GM12891 (cell line): ENCODE data around the gene RBBP8NL.

ENCODE experiments used
- DNase-seq: peaks from one replicate; pipeline ENCODE4 v3.0.0; 2011; ENCODE audit warnings: low spot score; ENCODE audit not compliant: insufficient read length
- FAIRE-seq: peaks from 2 replicates; lab custom pipeline; 2011; peaks lifted over from hg19 to GRCh38; lab: Jason Lieb, UNC
- PAX5 ChIP-seq: IDR thresholded peaks from 2 replicates; pipeline ENCODE4 v1.6.1; 2011; ENCODE audit warnings: low read length, moderate library complexity, mild to moderate bottlenecking; ENCODE audit not compliant: insufficient read depth, severe bottlenecking
- POLR2A ChIP-seq: IDR thresholded peaks from 2 replicates; pipeline ENCODE4 v1.6.1; 2011; ENCODE audit warnings: low read depth, low read length, control low read depth
- POLR2AphosphoS5 ChIP-seq: IDR thresholded peaks from 2 replicates; pipeline ENCODE4 v1.6.1; 2011; ENCODE audit warnings: low read depth, low read length, control low read depth
- POU2F2 ChIP-seq: IDR thresholded peaks from 2 replicates; pipeline ENCODE4 v1.6.1; 2011; ENCODE audit warnings: low read depth, mild to moderate bottlenecking, control low read depth, low read length, moderate library complexity
- SPI1 ChIP-seq: IDR thresholded peaks from 2 replicates; pipeline ENCODE4 v1.6.1; 2011; ENCODE audit warnings: low read depth, low read length, control low read depth
- TAF1 ChIP-seq: IDR thresholded peaks from 2 replicates; pipeline ENCODE4 v1.6.1; 2011; ENCODE audit warnings: low read depth, low read length, control low read depth

The RBBP8NL gene

DNA sequence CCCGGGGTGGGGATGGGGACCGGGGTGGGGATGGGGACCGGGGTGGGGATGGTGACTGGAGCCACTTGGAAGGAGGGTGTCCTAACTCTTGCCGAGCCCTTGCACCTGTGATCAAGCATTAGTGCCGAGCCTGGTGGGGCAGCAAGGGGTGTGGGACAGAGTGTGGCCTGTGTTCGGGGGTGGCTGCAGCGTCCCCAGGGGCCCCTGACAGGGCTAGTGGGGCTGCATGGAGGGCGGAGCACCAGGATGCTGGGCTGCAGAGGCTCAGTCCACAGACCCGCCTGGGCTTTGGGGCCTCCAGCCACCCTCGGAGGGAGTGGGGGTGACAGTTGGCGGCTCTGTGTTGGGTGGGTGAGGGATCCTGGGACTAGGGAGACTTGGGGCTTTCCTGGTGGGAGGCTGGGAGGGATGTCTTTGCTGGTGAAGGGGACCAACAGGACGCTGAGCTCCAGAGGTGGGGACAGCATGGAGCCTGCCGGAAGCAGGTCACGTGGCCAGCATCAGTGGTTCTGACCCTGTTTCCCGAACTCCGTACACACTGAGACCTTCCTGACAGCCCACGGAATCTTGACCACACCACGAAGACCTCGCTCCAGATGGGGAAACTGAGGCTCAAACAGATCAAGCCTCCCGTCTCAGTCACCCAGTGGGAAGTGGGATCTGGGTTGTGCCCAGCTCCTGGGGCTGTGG is 4.6 kb downstream of the RBBP8NL start:
- no peak for FAIRE-seq
- no peak for DNase-seq
- TF ChIP-seq SPI1, result no peak
- no peak for TF ChIP-seq POU2F2
- TF ChIP-seq POLR2A, result no peak
- TF ChIP-seq TAF1, result no peak

DNA sequence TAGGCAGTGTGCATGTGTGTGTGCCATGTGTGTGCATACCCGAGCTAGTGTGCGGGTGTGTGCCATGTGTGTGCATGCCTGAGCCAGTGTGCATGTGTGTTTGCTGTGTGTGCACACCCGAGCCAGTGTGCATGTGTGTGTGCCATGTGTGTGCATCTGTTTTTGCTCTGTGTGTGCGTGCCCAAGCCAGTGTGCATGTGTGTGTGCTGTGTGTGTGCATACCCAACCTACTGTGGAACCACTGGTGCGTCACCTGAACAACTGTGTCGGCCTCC is 5.7 kb downstream of the RBBP8NL start:
- no peak for TF ChIP-seq POLR2AphosphoS5
- TF ChIP-seq TAF1, result no peak
- DNase-seq, result no peak
- no peak for FAIRE-seq

DNA sequence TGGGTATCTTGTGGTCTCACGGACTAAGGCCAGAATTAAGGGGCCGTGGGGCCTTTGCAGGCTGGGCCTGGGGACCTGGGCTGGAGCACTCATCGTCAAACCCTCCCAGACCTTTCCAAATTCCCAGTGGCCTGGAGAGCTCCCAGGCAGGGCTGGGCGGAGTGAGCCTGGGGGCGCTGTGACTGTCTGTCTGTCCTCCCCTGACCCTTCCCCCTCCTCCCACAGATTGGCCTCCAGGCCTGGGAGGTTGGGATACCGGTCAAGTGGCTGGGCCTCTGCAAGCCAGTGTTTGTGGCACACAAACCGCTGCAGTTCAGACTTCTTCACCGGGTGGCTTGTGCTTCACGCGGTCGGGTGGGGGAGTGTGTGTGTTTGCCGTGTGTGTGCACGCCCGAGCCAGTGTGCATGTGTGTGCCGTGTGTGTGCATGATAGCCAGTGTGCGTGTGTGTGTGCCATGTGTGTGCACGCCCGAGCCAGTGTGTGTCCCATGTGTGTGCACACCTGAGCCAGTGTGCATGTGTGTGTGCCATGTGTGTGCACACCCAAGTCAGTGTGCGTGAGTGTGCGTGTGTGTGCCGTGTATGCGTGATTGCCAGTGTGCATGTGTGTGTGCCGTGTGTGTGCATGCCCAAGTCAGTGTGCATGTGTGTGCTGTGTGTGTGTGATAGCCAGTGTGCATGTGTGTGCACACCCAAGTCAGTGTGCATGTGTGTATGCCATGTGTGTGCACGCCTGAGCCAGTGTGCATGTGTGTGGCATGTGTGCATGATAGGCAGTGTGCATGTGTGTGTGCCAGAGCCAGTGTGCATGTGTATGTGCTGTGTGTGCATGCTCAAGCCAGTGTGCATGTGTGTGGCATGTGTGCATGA is 6.3 kb downstream of the RBBP8NL start:
- TF ChIP-seq POLR2AphosphoS5, result no peak
- TF ChIP-seq SPI1, result no peak
- TF ChIP-seq PAX5, result no peak
- TF ChIP-seq TAF1, result no peak
- no peak for TF ChIP-seq POLR2A
- TF ChIP-seq POU2F2, result no peak
- DNase-seq, result no peak
- FAIRE-seq, result peak; percentile 63

DNA sequence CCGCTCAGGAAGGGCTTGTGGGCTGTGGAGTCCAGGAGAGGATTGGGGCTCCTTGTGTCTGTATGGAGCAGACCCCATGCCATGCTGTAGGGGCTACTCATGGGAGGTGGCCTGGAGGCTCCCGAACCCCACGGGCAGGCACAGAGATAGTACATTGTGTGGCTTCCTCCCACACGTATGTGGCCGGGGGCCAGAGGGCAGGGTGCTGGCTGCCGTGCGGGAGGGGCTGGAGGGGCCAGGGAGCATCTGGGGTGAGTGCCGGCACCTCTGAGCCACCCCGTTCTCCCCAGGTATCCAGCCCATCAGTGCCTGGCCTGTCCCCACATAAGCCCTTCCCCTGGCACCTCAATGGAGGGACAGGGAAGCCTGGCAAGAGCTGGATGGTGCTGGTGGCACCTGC is 7.6 kb downstream of the RBBP8NL start:
- no peak for FAIRE-seq
- no peak for TF ChIP-seq POLR2AphosphoS5
- TF ChIP-seq POU2F2, result no peak
- TF ChIP-seq TAF1, result no peak
- no peak for TF ChIP-seq PAX5
- no peak for TF ChIP-seq POLR2A
- TF ChIP-seq SPI1, result no peak

DNA sequence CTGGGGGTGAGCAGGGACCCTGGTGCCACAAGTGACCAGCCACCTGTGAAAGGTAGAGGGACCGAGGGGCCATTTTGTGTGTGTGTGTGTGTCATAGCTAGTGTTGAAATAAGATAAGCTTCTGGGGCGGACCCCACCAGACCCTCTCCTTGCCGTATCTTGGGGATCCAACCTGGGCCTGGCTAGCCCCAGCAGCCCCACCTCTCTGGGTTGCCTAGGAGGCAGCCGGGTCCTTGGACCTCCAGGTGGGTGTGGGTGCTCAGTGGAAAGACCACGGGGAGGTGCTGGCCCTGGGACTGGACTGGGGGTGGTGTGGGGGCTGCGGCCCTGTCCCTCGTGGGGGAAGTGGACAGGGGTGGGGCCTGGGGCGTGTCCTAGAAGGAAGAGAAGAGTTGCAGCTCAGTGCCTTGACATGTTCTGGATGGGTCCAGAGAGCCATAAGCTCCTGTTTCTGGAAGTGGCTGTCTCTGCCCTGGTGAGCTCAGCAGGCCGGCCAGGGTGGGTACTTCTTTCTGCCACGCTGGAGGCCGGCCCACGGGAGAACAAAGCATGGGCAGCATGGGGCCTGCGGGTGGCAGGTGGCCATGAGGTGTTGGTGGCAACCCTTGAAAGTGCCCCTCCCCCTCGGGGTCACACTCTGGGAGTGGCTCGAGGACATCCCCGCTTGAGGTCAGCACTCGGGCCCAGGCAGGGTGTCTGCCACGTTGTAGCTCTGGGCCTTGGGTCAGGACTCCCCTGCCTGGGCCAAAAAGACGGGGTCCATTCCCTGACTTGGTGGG is 8.4 kb downstream of the RBBP8NL start:
- DNase-seq (no peak), FAIRE-seq (no peak)
- TF ChIP-seq POLR2A, result no peak
- TF ChIP-seq POU2F2, result no peak
- TF ChIP-seq PAX5, result no peak
- no peak for TF ChIP-seq TAF1
- TF ChIP-seq SPI1, result no peak
- no peak for TF ChIP-seq POLR2AphosphoS5

More for the DNA sequence above, 7.6 kb downstream of the RBBP8NL start:
- DNase-seq, result no peak

DNA sequence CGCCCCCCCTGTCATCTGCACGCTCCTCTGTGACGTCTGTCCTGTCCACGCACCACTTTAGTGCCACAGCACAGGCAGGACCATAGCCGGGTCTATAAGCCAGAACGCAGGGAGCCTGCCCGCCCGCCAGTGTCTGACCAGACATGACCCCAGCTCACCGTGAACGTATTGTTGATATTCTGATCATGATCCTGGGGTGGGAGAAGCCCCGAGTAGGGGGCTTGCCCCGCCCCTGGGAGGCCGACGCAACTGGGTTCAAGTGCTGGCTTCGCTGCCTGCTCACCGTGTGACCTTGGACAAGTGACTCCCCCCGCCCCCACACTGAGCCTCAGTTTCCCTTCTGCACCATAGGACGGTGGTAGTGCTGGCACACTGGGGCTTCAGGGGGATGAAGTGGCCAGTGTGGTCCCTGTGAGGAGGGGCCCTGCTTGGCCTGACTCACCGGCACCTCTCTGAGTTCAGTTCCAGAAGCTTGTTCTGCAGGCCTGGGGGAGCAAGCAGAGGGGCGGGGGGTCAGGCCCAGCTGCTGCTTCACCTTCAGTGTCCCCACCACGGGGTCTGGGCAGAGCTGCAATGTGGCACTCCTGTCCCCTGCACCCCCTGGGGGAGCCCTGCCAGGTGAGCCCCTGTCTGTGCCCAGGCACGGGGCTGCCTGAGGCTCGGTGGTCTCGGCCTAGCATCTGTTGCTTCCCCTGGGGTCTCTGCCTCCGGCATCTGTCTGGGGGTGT is 9.2 kb downstream of the RBBP8NL start:
- DNase-seq, result no peak
- no peak for TF ChIP-seq POLR2AphosphoS5
- no peak for TF ChIP-seq POLR2A
- TF ChIP-seq TAF1, result no peak
- TF ChIP-seq PAX5, result no peak
- no peak for TF ChIP-seq POU2F2
- TF ChIP-seq SPI1, result no peak
- FAIRE-seq, result no peak

DNA sequence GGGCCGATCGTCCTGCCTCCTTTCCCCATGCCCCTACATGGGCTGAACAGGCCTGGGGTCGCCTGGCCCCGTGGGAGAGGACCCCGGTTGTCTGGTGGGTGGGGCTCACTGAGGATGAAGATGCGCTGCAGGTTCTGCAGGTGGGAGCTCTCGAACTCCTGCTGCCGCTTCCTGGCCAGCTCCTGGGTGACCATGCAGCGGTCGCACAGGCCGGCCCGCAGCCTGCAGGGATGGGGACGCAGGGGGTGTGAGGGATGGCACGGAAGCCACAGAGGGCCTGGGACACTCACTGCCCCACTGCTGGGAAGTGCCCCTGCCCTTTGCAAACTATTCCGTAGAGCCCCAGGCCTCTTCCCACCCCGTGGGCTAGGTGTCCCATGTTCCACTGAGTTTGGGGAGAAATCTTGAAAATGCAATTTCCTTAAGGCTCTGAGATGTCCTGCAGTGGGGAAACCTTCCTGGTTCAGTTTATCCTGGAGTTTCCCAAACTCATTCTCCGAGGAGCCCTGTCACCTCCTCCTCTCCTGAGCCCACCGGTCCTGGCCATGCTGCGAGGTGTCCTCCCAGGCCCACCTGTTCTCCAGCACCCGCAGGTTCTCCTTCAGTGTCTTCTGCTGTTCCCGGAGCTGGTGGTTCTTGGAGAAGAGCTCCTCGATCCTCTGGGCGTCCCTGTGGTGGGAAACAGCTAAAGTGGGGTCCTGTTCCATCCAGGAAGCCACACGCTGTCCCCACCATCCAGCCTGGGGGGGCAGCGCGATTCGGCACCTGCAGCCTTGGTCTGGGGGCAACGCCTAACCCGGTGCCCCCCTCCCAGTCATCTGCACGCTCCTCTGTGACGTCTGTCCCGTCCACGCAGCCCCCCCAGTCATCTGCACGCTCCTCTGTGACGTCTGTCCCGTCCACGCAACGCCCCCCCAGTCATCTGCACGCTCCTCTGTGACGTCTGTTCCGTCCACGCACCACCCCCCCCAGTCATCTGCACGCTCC is 10.4 kb downstream of the RBBP8NL start:
- FAIRE-seq (no peak), DNase-seq (no peak)

DNA sequence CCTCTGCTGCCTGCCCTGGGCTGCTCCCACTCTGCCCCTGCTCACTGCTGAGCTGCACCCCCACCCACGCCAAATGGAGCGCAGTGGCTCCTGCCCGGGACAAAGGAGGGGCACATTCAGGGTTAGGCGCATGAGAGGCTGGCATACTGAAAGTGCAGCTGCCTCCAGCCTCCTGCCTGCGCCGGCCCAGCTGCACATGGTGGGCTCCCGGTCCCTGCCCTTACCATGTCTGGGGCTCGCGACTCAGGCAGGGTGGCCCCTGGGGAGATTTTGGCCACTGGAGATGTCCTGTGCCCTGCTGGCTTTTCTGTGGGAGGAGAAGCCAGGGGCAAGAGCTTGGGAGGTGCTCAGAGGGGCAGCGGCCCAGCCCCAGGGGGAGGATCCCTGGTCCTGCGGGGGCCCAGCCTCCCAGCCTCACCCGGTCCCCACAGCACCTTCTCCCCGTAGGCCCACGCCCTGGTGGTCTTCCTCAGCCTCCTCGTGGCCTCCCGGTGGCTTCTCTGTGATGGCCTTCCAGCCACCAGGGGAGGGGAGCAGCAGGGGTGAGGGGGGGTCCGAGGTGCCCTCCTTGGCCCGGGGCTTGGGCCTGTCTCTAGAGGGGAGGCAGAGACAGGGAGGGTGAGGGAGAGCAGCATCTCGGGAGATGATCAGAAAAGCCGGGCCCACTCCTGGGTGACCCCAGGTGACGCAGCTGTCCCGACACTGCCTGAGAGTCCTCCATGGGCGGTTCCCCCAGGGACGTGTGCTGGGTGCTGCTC is 11.8 kb downstream of the RBBP8NL start:
- DNase-seq, result no peak
- no peak for FAIRE-seq
- TF ChIP-seq POU2F2, result no peak
- no peak for TF ChIP-seq POLR2A
- TF ChIP-seq PAX5, result no peak
- TF ChIP-seq SPI1, result no peak
- no peak for TF ChIP-seq POLR2AphosphoS5
- no peak for TF ChIP-seq TAF1

More for the DNA sequence above, 10.4 kb downstream of the RBBP8NL start:
- TF ChIP-seq POLR2AphosphoS5 (no peak), POU2F2 (no peak)
